ENCODE results near the gene ADCY10. TPM values are rescaled to one million over a fixed set of nuclear protein-coding genes. Genes with fewer than 3 reads are reported as not detected.

Gene ADCY10
- polyA plus RNA-seq, 3 donors: 0.09 TPM; not detected in 2

GRCh38 chr1:167879508-167879907, 34.4 kb downstream of the ADCY10 start:
- Histone ChIP-seq H3K79me2 (ENCODE audit: insufficient read depth, low read length) (no peaks in the 10 kb centered on the region), H3K27ac (ENCODE audit: low read depth in 1 of 2, low read length in 2 of 2) (no peak overlapping the region), H3K4me2 (replicated peaks; ENCODE audit: extremely low read depth, low read length, poor library complexity, severe bottlenecking) (no peak overlapping the region), H3K4me1 (ENCODE audit: control insufficient read depth in 1 of 2, insufficient read depth in 2 of 2, low read length in 2 of 2) (no peaks in the 10 kb centered on the region), H3K27me3 (ENCODE audit: control insufficient read depth in 2 of 2, insufficient read depth in 2 of 2, low read length in 2 of 2) (no peaks in the 10 kb centered on the region), H2AFZ (ENCODE audit: insufficient read depth, low read depth, low read length, poor library complexity, severe bottlenecking) (no peak overlapping the region), H3K9ac (ENCODE audit: insufficient read depth, low read length, poor library complexity, severe bottlenecking) (no peak overlapping the region), H4K20me1 (ENCODE audit: insufficient read depth, low read length) (no peaks in the 10 kb centered on the region), H3K36me3 (replicated peaks in 1 of 2; ENCODE audit: control insufficient read depth in 1 of 2, insufficient read depth in 2 of 2, low read length in 2 of 2) (no peaks in the 10 kb centered on the region), H3K9me3 (replicated peaks in 1 of 2; ENCODE audit: control insufficient read depth in 1 of 2, insufficient read depth in 1 of 2, low read length in 2 of 2) (no peaks in the 10 kb centered on the region), H3K4me3 (replicated peaks in 1 of 3; ENCODE audit: low read depth in 2 of 3, low read length in 3 of 3) (no peak overlapping the region)
- H3K4me1 Mint-ChIP-seq: no peaks in the 10 kb centered on the region
- H3K27me3 Mint-ChIP-seq (ENCODE audit: low read depth in 3 of 3): peaks cover 0 to 3% (median 0%) of the 10 kb centered on the region in 3 donors
- intact Hi-C loops (cut with micrococcal nuclease): no loop called here
- no CpG with 5 or more reads among the region's 1 CpG for WGBS (ENCODE audit: insufficient coverage)
- H3K27ac Mint-ChIP-seq: no peak overlapping the region
- TF ChIP-seq, protein P1, sequence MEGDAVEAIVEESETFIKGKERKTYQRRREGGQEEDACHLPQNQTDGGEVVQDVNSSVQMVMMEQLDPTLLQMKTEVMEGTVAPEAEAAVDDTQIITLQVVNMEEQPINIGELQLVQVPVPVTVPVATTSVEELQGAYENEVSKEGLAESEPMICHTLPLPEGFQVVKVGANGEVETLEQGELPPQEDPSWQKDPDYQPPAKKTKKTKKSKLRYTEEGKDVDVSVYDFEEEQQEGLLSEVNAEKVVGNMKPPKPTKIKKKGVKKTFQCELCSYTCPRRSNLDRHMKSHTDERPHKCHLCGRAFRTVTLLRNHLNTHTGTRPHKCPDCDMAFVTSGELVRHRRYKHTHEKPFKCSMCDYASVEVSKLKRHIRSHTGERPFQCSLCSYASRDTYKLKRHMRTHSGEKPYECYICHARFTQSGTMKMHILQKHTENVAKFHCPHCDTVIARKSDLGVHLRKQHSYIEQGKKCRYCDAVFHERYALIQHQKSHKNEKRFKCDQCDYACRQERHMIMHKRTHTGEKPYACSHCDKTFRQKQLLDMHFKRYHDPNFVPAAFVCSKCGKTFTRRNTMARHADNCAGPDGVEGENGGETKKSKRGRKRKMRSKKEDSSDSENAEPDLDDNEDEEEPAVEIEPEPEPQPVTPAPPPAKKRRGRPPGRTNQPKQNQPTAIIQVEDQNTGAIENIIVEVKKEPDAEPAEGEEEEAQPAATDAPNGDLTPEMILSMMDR (IDR thresholded peaks at IDR 0.05): no peak
- H3K4me3 Mint-ChIP-seq: no peak overlapping the region
- H3K9me3 Mint-ChIP-seq: peaks cover 0 to 2% (median 0%) of the 10 kb centered on the region in 7 donors
- H3K36me3 Mint-ChIP-seq: no peaks in the 10 kb centered on the region
- DNase-seq: no peak

DNA sequence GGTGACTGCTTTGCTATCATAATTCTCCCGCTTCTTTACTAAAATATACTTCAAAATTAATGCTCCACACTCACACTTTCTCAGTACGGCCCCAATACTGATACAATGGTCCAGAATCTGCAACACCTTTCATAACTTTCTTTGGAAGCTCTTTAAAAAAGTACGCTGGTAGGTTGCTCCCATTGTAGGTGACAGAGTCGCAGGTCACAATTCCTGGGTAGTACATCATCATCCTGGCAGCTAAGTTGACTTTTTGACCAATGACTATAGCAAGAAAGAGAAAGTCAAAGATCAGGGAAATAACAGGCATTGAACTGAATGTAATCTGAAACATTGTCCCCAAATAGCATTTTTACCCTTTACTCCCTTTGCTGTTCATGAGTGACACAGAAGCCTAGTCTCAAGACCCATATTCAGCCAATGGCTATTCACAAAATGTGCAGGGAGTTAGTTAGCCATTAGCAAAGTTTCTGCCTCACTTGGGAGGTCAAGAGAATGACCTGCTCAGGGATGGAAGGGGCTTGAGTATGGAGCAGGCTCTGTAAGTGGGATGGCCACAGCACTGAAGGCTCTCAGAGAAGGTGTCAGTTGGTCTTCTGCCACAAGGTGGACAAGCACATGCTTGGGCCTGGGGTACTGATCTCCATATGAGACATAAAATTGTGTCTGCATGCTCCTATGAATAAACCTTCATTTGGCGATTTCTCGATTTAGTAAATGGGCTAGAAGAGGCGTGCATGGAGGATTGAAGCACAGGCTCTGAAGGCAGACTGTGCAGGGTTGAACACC, 35.4 kb downstream of the ADCY10 start:
- WGBS (ENCODE audit: insufficient coverage): 98% methylated on average over 6 of the region's 7 CpGs

More for the DNA sequence above, 35.4 kb downstream of the ADCY10 start:
- no peaks in the 10 kb centered on the region for H3K4me1 Mint-ChIP-seq
- H3K36me3 Mint-ChIP-seq: no peaks in the 10 kb centered on the region
- no peaks in the 10 kb centered on the region for H3K79me2 ChIP-seq (ENCODE audit: insufficient read depth, low read length)
- H3K36me3 ChIP-seq (replicated peaks in 1 of 2; ENCODE audit: control insufficient read depth in 1 of 2, insufficient read depth in 2 of 2, low read length in 2 of 2): no peaks in the 10 kb centered on the region
- TF ChIP-seq, protein P1 (IDR thresholded peaks at IDR 0.05): no peak
- no peak overlapping the region for H2AFZ ChIP-seq (ENCODE audit: insufficient read depth, low read depth, low read length, poor library complexity, severe bottlenecking)
- no peak overlapping the region for H3K4me2 ChIP-seq (replicated peaks; ENCODE audit: extremely low read depth, low read length, poor library complexity, severe bottlenecking)
- H3K9ac ChIP-seq (ENCODE audit: insufficient read depth, low read length, poor library complexity, severe bottlenecking): no peak overlapping the region
- no peak overlapping the region for H3K4me3 ChIP-seq (replicated peaks in 1 of 3; ENCODE audit: low read depth in 2 of 3, low read length in 3 of 3)
- peaks cover 0 to 2% (median 0%) of the 10 kb centered on the region in 7 donors for H3K9me3 Mint-ChIP-seq
- H3K27me3 Mint-ChIP-seq (ENCODE audit: low read depth in 3 of 3): peaks cover 0 to 3% (median 0%) of the 10 kb centered on the region in 3 donors
- H4K20me1 ChIP-seq (ENCODE audit: insufficient read depth, low read length): no peaks in the 10 kb centered on the region
- H3K9me3 ChIP-seq (replicated peaks in 1 of 2; ENCODE audit: control insufficient read depth in 1 of 2, insufficient read depth in 1 of 2, low read length in 2 of 2): no peaks in the 10 kb centered on the region
- no peak overlapping the region for H3K27ac Mint-ChIP-seq
- intact Hi-C loops (cut with micrococcal nuclease): no loop called here
- no peak overlapping the region for H3K4me3 Mint-ChIP-seq
- no peaks in the 10 kb centered on the region for H3K4me1 ChIP-seq (ENCODE audit: control insufficient read depth in 1 of 2, insufficient read depth in 2 of 2, low read length in 2 of 2)
- no peak for DNase-seq
- no peaks in the 10 kb centered on the region for H3K27me3 ChIP-seq (ENCODE audit: control insufficient read depth in 2 of 2, insufficient read depth in 2 of 2, low read length in 2 of 2)
- H3K27ac ChIP-seq (ENCODE audit: low read depth in 1 of 2, low read length in 2 of 2): no peak overlapping the region

Measured in CD14-positive monocyte (primary cell).